Epithelial cell of proximal tubule (primary cell): ENCODE results near the gene PRR36. TPM values are rescaled to one million over a fixed set of nuclear protein-coding genes. Genes with fewer than 3 reads are reported as not detected.

Experiments
- DNase-seq: peaks from one replicate; pipeline ENCODE4 v3.0.0-alpha.2; 2011; ENCODE audit warnings: low read depth
- H3K4me3 ChIP-seq: 2 replicates; pipeline ENCODE4 v1.5.1; 2011; ENCODE audit warnings: low read depth, mild to moderate bottlenecking, low read length
- CTCF ChIP-seq: conservative IDR thresholded peaks from 2 replicates; pipeline ENCODE4 v1.5.1; 2012; ENCODE audit warnings: low read depth, mild to moderate bottlenecking, low read length
- total RNA-seq: library from RNA; depleted of rRNA; stranded (reverse); fragments of >200 nt; gene quantifications from 2 replicates; pipeline ENCODE4 v1.2.3, GENCODE V29; 2015

Gene PRR36
- total RNA-seq, 1 donor from 2014 or later = 0.81 TPM

GRCh38 chr19:7856109-7856591 lies 18.0 kb downstream of the PRR36 start:
- DNase-seq = no peak
- no peak for TF ChIP-seq CTCF
- no peak overlapping the region for H3K4me3 ChIP-seq

GRCh38 chr19:7855426-7856108 lies 18.6 kb downstream of the PRR36 start:
- TF ChIP-seq CTCF = no peak
- no peak for DNase-seq
- no peak overlapping the region for H3K4me3 ChIP-seq

- no peak for DNase-seq
Observed at GRCh38 chr19:7853770-7854128, 20.4 kb downstream of the PRR36 start.

GRCh38 chr19:7852851-7853769 lies 21.1 kb downstream of the PRR36 start:
- H3K4me3 ChIP-seq = peak overlapping the region; percentile 1
- TF ChIP-seq CTCF = peak; percentile 78
- DNase-seq = no peak

More at GRCh38 chr19:7853770-7854128, 20.4 kb downstream of the PRR36 start:
- H3K4me3 ChIP-seq = no peak overlapping the region
- TF ChIP-seq CTCF = no peak

GRCh38 chr19:7851623-7852500 lies 22.3 kb downstream of the PRR36 start:
- no peak overlapping the region for H3K4me3 ChIP-seq
- DNase-seq = no peak
- TF ChIP-seq CTCF = no peak

GRCh38 chr19:7850945-7851622 lies 23.1 kb downstream of the PRR36 start:
- no peak overlapping the region for H3K4me3 ChIP-seq
- DNase-seq = no peak
- no peak for TF ChIP-seq CTCF
